A549 (cell line): Measurements from ENCODE around the gene RUNX3.

Experiments used
- EP300 ChIP-seq, 2 experiments: fragments of >200 bp; sonication (Bioruptor Twin); formaldehyde crosslinking; IDR thresholded peaks; 2 replicates in 1 of 2; 3 replicates in 1 of 2; pipeline ENCODE4 v1.6.1; 2016 to 2017
- ESRRA ChIP-seq: fragments of 150-350 bp; IDR thresholded peaks from 2 replicates; pipeline ENCODE4 v1.6.1; 2014; ENCODE audit warnings: mild to moderate bottlenecking, low read length, borderline replicate concordance
- HDAC2 ChIP-seq: fragments of 200-600 bp; sonication (generic); IDR thresholded peaks from 2 replicates; pipeline ENCODE4 v1.6.1; 2016
- HOXA7 ChIP-seq: fragments of 250-450 bp; sonication (Bioruptor Pico); IDR thresholded peaks from 2 replicates; pipeline ENCODE4 v1.5.0; 2020; ENCODE audit warnings: mild to moderate bottlenecking, moderate library complexity
- MYC ChIP-seq: IDR thresholded peaks from 2 replicates; pipeline ENCODE4 v1.6.1; 2012; ENCODE audit warnings: mild to moderate bottlenecking, inconsistent platforms, low read length, improper control_type of control experiment, borderline replicate concordance
- NPAS2 ChIP-seq: fragments of 250-450 bp; sonication (Bioruptor Pico); IDR thresholded peaks from 2 replicates; pipeline ENCODE4 v1.8.0; 2022; ENCODE audit warnings: mild to moderate bottlenecking, moderate library complexity, borderline replicate concordance
- NR3C1 ChIP-seq: fragments of >200 bp; sonication (Bioruptor Twin); formaldehyde crosslinking; IDR thresholded peaks from 3 replicates; pipeline ENCODE4 v1.6.1; 2017
- POLR2A ChIP-seq: IDR thresholded peaks from 2 replicates; pipeline ENCODE4 v1.6.1; 2012; ENCODE audit warnings: mild to moderate bottlenecking, low read length
- RAD21 ChIP-seq, 2 experiments: fragments of >200 bp in 1 of 2; sonication (Bioruptor Twin) in 1 of 2; formaldehyde crosslinking in 1 of 2; IDR thresholded peaks in 1 of 2; conservative IDR thresholded peaks in 1 of 2; 2 replicates in 1 of 2; 3 replicates in 1 of 2; pipeline ENCODE4 v1.6.1; 2012 to 2018; ENCODE audit warnings: inconsistent platforms in 1 of 2
- RCOR1 ChIP-seq: fragments of 150-350 bp; IDR thresholded peaks from 2 replicates; pipeline ENCODE4 v1.6.1; 2014; ENCODE audit warnings: antibody characterized with exemption, low read length, low read depth
- REST ChIP-seq: fragments of 200-600 bp; sonication (generic); IDR thresholded peaks from 2 replicates; pipeline ENCODE4 v1.6.1; 2016; ENCODE audit warnings: antibody characterized with exemption, mild to moderate bottlenecking, moderate library complexity
- SMC3 ChIP-seq: fragments of >200 bp; sonication (Bioruptor Twin); formaldehyde crosslinking; IDR thresholded peaks from 3 replicates; pipeline ENCODE4 v1.6.1; 2018; ENCODE audit warnings: inconsistent platforms
- TF ChIP-seq, protein P1 (sequence below): fragments of >200 bp; sonication (Bioruptor Twin); formaldehyde crosslinking; IDR thresholded peaks from 3 replicates; pipeline ENCODE4 v1.5.1; 2016
- TF ChIP-seq, protein P2 (sequence below): fragments of 450-650 bp; IDR thresholded peaks from 2 replicates; pipeline ENCODE4 v1.6.1; 2014; ENCODE audit warnings: antibody characterized with exemption

DNA sequence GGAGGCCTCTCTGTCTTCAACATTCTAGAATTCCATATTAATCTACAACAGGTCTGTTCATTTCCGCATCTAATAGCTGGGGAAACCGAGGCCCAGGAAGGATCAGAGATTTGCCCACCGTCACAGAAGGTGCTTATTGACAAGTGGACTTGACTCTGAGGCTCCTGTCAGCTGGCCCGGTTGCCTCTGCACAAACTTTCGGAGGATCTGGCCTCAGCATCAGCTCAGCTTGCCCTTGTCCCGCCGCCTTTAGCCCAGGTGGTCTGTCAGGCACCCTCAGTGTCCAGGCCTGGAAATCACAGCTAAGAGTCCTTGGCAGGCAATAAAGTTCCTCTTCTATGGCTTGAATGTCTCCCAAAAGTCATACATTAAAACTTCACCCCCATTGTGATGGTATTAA, 8.2 kb upstream of the RUNX3 start:
- TF ChIP-seq RAD21 (conservative IDR thresholded peaks at IDR 0.05 in 1 of 2, IDR thresholded peaks at IDR 0.05 in 1 of 2) (no peak), HDAC2 (no peak), HOXA7 (CRISPR knock-in tag) (no peak), NR3C1 (no peak), RCOR1 (no peak), EP300 (IDR thresholded peaks at IDR 0.05) (no peak), MYC (no peak), SMC3 (no peak), ESRRA (no peak), NPAS2 (CRISPR knock-in tag) (no peak), REST (no peak), POLR2A (no peak)
- TF ChIP-seq, protein P1, sequence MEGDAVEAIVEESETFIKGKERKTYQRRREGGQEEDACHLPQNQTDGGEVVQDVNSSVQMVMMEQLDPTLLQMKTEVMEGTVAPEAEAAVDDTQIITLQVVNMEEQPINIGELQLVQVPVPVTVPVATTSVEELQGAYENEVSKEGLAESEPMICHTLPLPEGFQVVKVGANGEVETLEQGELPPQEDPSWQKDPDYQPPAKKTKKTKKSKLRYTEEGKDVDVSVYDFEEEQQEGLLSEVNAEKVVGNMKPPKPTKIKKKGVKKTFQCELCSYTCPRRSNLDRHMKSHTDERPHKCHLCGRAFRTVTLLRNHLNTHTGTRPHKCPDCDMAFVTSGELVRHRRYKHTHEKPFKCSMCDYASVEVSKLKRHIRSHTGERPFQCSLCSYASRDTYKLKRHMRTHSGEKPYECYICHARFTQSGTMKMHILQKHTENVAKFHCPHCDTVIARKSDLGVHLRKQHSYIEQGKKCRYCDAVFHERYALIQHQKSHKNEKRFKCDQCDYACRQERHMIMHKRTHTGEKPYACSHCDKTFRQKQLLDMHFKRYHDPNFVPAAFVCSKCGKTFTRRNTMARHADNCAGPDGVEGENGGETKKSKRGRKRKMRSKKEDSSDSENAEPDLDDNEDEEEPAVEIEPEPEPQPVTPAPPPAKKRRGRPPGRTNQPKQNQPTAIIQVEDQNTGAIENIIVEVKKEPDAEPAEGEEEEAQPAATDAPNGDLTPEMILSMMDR: no peak
- TF ChIP-seq, protein P2, sequence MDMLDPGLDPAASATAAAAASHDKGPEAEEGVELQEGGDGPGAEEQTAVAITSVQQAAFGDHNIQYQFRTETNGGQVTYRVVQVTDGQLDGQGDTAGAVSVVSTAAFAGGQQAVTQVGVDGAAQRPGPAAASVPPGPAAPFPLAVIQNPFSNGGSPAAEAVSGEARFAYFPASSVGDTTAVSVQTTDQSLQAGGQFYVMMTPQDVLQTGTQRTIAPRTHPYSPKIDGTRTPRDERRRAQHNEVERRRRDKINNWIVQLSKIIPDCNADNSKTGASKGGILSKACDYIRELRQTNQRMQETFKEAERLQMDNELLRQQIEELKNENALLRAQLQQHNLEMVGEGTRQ: no peak
